NCI-H1105 (cell line): ENCODE results near the gene IMMP1L.
"Not testable (repeated sequence)": the region's sequence is repeated elsewhere in the genome, so short reads cannot be mapped to it uniquely, and the experiment has no call there.

Experiments
- DNase-seq: peaks from one replicate; lab custom pipeline; 2025; lab: John Stamatoyannopoulos, UW

Gene IMMP1L, protein sequence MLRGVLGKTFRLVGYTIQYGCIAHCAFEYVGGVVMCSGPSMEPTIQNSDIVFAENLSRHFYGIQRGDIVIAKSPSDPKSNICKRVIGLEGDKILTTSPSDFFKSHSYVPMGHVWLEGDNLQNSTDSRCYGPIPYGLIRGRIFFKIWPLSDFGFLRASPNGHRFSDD

DNA sequence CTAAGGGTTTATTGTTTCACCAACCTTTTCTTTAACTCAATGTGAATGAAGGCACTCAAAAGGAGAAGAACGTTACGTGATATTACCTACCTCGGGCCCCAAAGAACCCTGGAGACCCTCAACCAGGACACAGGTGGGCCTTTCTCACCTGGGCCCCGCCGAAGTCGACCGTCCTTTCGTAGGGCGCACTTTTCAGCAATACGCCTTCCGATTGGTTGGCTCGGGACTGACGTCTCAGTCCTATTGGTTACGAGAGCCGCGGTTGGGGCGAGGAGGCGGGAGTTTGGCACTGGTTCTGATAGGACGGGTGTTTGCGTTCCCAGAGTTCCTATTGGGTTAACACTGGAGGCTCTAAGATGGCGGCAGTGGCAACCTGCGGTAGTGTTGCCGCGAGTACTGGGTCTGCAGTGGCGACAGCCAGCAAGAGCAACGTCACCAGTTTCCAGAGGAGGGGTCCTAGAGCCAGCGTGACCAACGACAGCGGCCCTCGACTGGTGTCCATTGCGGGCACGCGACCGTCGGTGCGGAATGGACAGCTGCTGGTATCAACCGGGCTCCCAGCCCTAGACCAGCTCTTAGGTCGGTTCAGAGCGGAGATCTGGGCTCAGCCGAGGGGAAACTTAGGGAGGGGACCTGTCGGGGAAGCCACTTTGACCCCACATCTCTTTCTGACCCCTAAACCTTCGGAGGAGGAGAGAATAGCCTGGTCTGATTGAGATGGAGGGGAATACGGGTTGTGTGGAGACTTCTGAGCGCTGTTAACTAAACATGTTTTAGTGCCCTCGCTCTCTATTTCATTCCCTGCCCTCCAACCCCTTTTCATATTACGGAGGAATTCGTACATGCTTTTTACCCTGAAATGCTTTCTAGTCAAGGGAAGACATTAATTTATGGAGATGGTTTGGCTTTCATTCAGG lies at the start of gene IMMP1L, which contains the start of gene ELP4:
TSS of gene IMMP1L (minus strand) at position 194 of the 917 bp plus-strand sequence. CDS start 46,346 bp downstream, outside the sequence.
TSS of gene ELP4 (plus strand) at position 339 of the 917 bp plus-strand sequence. CDS start at position 357, 18 bp downstream.
- DNase-seq = peak; percentile 98

DNA sequence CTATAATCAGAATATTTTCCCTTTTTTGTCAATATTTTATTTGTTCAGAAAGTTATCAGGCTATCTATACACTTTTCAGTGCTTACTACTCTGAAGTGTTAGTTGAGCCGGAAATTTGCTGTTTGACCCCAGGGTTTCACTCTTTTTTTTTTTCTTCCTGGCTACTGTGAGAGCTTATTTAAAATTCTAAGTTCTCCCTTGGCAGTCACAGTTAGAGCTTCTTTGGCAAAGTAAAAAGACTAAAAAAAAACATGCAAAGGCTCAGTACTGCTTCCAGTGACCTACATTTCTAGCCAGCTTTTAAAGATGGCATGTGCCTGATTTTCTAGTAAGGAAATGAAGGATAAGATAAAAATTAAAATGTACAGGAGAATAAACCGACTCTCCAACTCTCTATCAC lies 48.6 kb upstream of the IMMP1L start:
- DNase-seq = no peak

DNA sequence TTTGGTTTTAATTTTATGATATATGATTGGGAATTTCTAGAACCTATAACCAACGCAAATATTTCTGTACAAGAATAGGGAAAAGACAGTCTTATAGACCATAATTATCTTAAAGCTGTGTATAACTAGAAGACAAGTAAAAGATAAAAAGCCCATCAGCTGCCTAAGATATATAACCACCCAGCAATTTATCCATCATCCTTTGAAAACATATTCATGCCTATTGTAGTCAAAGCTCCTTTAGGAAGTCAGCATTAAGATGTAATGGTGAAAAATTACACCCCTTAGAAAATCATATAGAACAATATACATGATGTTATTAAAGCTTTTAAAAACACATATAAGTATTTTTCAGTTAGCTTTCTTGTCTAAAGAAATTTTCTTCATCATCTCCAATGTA lies 46.5 kb upstream of the IMMP1L start:
- no peak for DNase-seq

DNA sequence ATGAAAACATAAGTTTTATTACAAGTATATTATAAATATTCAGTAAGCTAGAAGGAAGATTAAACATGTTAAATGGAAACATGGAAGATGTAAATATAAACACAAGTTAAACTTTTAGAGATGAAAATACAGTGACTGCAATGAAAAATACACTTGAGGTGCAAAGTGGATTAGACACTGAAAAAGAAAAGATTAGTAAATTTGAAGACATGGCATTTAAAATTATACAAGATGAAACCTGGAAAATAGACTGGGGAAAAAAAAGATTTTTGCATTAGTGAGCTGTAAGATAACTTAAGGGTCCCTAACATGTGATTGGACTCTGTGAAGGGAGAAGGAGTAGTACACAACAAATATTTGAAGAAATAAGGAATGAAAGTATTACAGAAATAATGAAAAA lies 33.4 kb upstream of the IMMP1L start:
- DNase-seq = no peak

DNA sequence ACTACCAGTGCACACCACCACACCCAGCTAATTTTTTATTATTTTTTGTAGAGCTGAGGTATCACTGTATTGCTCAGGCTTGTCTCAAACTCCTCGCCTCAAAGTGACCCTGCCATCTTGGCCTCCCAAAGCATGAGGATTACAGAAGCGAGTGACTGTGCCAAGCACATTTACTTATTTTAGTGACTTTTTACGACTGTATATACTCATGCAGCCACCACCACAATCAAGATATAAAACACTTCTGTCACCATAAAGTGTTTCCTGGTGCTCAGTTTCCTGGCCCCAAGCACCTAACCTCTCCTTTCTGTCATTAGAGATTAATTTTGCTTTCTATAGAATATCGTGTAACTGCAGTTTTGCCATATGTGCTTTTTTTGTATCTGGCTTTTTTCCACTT lies 26.1 kb upstream of the IMMP1L start:
- DNase-seq = no peak

DNA sequence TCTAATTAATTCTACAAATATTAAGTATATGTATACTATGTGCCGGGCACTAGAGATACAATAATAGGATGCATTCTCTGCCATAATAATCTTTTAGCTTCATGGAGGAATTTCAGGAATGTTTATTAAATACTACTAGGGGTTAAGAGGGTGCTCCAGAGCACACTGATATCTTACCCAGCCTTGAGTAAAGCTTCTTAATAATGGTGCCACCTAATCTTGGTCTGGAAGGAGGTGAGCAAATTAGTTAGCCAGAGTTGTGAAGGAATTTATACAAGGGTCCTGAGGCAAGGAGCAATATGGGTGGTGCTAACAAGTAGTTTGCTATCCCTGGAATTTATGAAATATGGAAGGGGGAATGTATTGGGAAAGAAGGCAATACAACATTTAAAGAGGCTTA lies 21.9 kb upstream of the IMMP1L start:
- DNase-seq = no peak

DNA sequence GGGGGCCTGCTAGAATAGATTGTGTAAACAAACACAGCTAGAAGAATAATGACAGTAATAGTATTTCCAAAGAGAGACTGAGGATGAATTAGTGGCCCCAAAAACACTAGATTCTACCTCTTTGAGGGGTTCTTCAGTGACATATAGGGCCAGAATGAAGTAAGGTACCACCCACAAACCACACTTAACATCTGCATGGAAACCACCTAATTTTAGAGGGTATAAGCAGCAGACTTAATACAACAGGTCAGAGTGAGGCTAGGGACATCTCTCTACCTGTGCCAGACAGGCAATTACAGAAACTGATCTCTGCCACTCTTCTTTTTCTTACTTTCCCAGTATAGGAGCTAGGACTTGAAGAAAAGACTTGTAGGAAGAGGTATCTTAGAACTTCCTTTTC lies 20.3 kb upstream of the IMMP1L start:
- no peak for DNase-seq

DNA sequence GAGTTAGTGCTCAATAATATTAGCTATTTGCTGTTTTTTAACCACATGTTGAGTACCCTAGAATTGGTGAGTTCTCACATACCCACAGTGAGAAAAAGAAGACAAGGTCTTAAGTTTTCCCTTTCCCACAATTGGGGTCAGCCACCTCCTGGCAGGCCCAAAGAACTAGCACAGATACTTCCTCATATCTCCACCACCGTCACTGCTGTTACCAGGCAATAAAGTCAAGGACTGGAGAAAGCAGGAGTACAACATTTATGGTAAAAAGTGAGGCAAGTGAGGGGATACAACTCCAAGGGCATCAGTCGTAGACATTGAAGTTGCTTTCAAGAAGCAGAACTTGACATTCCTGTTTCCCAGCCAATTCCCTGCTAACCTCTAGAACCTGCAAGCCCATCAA lies 19.8 kb upstream of the IMMP1L start:
- DNase-seq = no peak

DNA sequence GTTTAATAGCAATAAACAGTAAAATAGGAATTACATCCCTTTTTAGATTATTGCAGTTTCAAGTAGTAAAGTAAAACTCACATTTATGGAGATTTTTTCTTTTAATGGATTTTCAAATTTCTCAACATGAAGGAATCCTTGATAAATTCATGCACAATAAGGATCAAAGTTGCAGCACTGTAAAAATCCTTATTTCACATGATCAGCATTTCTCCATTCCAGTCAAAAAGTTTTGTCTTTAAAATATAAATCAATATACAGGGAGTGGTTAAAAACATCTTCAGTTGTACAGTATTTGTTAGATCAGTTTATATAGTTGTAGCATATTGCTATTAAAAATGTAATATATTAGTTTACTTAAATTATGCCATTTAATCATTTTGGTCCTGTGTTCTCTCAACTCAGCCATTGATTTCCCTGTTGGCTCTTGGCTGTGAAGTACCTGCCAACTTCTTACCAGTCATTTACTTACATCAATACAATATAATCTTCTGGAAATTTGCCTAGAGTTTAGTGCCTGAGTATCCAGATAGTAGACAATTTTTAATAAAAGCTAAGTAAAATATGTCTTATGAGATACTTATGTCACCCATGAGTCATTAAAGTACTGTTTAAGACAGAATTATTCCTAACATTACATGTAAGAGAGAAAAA lies 12.2 kb upstream of the IMMP1L start:
- no peak for DNase-seq

DNA sequence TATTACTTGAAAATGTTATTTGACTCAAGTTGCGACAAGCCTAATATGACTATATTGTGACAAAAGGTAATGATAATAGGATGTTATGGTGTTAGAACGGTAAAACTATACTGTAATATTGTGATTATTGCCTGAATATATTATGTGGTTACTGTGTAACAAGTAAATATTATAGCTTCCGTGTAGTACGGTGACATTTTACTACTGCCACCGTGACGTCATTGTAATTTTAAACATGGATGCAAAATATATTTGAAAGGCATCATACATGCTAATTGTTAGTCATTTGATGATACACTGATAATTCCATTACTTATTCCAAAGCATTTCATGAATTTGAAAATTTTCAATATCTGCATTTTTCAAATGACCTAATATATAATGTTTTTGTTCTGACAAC lies 2.7 kb upstream of the IMMP1L start:
- no peak for DNase-seq

DNA sequence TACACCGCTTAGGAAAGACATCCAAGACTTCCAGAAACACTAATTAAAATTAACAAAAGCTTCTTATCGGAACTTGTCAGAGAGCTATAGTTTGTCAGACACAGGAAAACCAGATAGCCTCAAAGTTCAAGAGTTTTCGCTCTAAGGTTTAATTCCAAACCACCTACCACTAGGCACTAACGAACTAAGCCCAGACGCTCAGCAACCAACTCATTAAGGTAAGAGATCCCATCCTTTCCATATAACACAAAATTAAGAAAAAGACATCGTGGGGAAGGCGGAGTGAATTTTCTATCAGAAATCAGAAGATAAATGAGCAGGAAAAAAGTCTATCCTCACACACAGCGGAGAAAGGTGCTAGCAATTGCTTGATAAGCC lies 382 bp downstream of the IMMP1L start:
- DNase-seq = no peak

DNA sequence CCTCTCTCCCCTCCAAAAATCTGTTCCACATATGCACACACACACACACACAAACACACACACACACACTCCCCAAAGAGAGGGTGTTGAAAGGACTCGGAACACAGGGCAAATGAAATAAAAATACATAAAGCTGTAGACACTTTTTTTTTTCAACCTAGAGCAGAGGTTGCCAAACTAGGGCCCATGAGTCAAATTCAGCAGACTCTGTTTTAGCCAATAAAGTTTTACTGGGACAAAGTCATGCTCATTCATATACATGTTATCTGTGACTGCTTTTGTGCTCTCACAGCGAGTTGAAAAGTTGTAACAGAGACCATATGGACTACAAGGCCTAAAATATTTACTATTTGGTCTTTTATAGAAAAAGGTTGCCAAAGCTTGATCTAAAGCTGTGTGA lies 8.9 kb downstream of the IMMP1L start:
- no peak for DNase-seq

DNA sequence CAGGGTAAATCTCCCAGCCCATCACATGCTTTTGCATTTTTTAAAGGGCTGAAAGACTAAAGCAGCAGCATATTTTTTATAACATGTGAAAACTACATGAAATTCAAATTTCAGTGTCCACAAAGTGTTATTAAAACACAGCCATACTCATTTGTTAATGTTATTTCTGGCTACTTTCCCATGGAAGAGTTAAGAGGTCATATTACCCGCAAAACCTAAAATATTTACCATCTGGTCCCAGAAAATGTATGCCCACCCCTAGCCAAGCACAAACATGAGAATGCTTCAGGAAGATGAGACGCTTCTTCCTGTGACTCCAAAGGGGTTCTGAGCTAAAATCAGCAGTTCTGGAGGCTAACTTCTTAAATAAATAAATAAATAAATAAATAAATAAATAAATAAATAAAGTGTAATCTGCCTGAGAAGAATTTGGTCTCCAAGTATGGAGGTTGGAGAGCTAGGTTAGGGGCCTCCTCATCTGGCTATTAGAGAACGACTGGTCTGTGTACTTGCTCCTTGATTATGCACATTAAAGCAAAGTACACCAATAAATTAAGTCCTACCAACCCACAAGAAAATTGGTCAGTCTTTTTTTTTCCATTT lies 9.7 kb downstream of the IMMP1L start:
- DNase-seq = no peak

DNA sequence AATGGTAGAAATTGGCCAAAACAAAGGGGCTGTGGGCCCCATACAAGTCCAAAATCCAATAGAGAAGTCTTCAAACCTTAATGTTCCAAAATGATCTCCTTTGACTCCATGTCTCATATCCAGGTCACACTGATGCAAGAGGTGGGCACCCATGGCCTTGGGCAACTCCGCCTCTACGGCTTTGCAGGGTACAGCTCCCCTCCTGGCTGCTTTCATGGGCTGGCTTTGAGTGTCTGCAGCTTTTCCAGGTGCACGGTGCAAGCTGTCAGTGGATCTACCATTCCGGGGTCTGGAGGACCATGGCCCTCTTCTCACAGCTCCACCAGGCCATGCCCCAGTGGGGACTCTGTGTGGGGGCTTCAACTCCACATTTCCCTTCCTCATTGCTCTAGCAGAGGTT lies 15.7 kb downstream of the IMMP1L start:
- DNase-seq = not testable (repeated sequence)

DNA sequence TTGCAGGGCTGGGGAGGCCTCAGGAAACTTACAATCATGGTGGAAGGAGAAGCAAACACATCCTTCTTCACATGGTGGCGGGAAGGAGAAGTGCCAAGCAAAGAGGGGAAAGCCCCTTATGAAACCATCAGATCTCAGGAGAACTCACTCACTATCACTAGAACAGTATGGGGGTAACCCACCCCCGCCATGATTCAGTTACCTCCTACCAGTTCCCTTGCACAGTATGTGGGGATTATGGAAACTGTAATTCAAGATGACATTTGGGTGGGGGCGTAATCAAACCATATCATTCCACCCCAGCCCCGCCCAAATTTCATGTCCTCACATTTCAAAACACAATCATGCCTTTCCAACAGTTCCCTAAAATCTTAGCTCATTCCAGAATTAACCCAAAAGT lies 16.2 kb downstream of the IMMP1L start:
- no peak for DNase-seq

DNA sequence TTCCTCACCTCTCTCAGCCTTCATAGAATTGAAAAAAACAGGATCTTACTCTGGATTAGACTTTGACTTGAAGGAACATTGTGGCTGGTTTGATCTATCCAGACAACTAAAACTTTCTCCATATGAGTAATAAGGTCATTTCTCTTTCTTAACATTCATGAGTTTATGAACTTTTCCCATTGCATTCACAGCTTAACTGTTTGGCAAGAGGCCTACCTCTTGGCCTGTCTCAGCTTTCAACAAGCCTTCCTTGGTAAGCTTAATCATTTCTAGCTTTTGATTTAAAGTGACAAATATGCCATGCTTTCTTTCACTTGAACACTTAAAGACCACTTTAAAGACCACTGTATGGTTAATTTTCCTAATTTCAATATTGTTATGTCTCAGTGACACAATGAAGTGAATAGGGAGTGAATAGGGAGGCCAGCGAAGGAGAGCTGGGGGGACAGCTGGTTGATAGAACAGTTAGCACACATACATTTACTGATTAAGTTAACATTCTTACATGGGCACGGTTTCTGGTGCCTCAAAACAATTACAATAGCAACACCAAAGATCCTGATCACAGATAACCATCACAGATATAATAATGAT lies 17.0 kb downstream of the IMMP1L start:
- no peak for DNase-seq

DNA sequence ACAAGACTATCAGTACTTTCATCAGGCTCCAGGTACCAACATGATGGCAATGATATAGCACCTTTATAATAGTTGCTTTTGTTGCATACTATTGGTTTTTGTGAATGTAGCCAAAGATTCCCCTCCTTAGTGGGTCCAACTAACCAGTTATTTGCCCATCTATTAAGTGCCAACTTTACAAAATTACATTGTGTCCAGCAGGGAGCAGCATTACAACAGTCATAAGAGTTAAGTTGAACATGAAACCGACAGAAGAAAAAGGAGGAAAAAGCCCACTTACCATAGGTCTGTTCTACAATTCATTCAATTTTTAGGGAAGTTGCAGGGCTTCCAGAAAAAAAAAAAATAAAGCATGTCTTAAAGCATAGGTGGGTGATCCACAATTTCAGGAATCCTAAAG lies 21.6 kb downstream of the IMMP1L start:
- DNase-seq = peak; percentile 30

DNA sequence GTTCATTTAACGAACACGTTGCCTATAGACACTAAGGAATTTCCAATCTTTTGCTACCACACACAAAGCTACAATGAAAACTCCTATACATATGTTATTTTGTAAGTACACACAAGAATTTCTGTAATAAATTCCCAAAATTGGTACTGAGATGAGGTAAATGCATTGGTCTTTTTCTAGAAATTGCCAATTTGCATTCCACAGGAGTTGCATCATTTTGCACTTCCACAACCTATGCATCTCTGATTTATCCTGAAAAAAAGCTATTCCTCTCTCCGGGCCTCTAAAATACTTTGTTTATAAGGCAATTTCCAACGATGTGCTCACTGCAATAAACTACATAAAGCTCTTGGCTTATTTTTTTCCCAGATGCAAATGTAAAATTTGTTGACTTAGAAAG lies 24.9 kb downstream of the IMMP1L start:
- no peak for DNase-seq

DNA sequence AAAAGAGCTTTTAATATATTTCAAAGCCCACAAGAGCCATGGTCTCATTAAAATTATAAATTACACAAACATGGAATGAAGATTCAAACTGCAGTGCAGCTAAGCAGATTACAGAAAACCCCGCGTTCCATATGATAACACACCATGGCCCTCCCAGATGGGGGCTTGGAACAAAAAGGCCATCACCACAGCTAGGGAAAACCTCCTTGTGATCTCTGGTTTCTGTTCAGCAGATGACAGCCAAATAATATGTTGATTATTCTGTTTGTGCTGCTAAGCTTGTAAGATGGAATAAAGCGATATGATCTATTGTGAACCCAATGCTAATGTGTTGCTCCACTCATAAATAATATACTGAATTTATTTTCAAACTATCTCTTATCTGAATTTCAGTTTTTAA lies 28.5 kb downstream of the IMMP1L start:
- DNase-seq = no peak

DNA sequence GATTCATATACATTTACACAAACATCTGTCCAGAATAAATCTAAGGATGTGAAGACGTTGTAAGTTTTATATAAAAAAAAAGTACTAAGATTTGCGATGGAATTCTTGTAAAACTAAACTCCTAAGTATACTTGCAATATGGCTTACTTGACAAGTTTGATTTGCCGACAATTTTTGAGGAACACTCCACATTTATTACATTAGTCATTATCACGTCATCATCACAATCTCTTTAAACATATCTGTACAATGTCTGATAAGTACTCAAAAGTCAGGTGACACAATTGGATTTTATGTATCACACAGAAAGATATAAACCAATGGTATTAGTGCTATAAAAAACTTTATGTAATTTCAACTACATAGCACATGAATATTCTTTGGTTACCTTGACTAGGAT lies 30.4 kb downstream of the IMMP1L start:
- no peak for DNase-seq

DNA sequence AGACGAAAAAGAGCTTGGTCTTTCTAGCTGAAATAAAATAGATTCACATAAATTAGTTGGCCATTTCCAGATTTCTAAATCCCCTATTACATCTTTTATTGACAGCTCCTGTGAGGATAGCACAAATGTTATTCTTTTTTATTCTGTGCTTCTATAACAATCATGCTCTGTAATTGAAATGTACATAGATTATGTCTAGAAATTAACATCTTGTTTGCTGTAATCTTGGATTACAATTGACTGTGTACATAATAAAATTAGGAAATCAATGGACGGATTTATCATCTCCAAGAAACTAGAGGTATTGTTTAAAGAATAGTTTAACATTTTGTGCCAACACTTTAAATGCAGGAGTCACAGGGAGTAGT lies 31.2 kb downstream of the IMMP1L start:
- no peak for DNase-seq

DNA sequence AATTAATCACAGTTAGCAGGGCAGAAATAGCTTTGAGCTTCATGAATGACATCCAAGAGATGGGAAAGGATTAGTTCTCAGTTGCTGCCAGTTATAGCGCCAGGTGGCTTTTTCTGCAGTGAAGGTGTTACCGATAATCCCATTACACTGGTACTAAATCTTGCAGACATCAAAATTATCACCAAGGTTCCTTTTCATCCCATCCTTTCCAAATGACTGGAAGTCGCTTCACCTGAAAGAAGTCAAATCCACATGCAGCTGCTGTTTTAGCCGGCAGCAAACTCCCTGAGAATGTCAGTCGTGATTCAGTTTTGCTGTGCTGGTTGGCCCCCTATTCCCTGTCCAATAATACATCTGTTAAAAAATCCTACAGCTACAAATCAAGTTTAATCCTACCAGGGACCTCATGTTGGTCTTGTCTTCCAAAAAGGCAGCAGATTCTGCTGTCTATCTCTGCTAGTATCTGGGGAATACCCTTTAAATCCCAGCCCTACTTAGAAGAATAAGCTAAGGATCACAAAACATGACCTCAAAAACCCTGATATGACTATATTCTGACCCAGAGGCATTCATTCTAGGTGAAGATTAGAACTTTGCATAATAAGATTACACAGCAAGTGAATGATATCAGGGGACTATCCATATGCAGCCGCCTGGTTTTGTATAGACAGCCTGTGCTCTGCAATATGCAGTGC lies 31.7 kb downstream of the IMMP1L start:
- DNase-seq = no peak
